ENCODE measurements around the gene SNCG.
"Not testable (repeated sequence)": the region's sequence is repeated elsewhere in the genome, so short reads cannot be mapped to it uniquely, and the experiment has no call there.

DNA sequence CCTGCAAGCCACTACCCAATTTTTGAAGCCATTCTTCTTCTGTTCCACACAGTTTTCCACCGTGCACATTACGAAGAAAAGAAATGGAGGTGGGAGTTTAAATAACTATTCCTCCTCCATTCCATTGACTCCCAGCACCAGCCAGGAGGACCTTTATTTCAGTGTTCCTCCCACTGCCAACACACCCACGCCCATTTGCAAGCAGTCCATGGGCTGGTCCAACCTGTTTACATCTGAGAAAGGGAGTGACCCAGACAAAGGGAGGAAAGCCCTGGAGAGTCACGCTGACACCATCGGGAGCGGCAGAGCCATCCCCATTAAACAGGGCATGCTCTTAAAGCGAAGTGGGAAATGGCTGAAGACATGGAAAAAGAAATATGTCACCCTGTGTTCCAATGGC, 49.9 kb downstream of the SNCG start:
- not testable (repeated sequence) for TF ChIP-seq CTCF, POLR2A (IDR thresholded peaks at IDR 0.05)
